ENCODE data around the gene BCO2. TPM values are rescaled to one million over a fixed set of nuclear protein-coding genes. Genes with fewer than 3 reads are reported as not detected.
A peak's percentile ranks its signal among the peaks of the same experiment; 100 is the strongest.

Gene BCO2
- total RNA-seq, 1 donor = 0.72 TPM

DNA sequence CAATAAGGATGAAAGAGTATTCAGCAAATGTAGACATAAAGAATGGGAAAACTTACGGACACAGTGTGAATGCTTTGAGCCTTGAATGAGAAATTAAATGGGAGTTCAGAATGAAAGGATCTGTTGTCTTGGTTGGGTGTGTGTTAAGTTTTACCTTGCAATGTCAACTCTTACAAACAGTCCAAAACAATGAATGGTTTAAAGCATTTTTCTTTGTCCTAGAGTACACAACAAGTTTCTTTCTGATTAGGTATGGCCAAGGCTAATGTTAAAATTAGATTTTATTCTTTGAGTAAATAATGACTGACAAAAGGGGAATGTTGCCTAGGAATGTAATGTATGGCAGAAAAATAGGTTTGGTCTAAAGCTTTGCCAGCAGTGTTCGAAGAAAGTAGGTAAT is 53.4 kb downstream of the BCO2 start:
- no peak overlapping the region for H2AFZ ChIP-seq (ENCODE audit: low read length)
- no peaks in the 10 kb centered on the region for H3K27me3 ChIP-seq (ENCODE audit: insufficient read depth, low read length)
- H3K79me2 ChIP-seq (ENCODE audit: insufficient read depth, low read length) = peaks cover 47% of the 10 kb centered on the region
- DNase-seq (ENCODE audit: insufficient read length, low spot score, missing footprints) = no peak
- peaks cover 25% of the 10 kb centered on the region for H3K4me1 ChIP-seq (ENCODE audit: insufficient read depth, low read length)
- no peaks in the 10 kb centered on the region for H3K9me3 ChIP-seq (ENCODE audit: low read depth, low read length)
- H4K20me1 ChIP-seq (ENCODE audit: insufficient read depth, low read length) = no peaks in the 10 kb centered on the region
- TF ChIP-seq, protein P1, sequence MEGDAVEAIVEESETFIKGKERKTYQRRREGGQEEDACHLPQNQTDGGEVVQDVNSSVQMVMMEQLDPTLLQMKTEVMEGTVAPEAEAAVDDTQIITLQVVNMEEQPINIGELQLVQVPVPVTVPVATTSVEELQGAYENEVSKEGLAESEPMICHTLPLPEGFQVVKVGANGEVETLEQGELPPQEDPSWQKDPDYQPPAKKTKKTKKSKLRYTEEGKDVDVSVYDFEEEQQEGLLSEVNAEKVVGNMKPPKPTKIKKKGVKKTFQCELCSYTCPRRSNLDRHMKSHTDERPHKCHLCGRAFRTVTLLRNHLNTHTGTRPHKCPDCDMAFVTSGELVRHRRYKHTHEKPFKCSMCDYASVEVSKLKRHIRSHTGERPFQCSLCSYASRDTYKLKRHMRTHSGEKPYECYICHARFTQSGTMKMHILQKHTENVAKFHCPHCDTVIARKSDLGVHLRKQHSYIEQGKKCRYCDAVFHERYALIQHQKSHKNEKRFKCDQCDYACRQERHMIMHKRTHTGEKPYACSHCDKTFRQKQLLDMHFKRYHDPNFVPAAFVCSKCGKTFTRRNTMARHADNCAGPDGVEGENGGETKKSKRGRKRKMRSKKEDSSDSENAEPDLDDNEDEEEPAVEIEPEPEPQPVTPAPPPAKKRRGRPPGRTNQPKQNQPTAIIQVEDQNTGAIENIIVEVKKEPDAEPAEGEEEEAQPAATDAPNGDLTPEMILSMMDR (IDR thresholded peaks at IDR 0.05; ENCODE audit: extremely low read depth, low read depth, low read length) = no peak
- H3K36me3 ChIP-seq (ENCODE audit: insufficient read depth, low read length) = peaks cover 37% of the 10 kb centered on the region
- no peak overlapping the region for H3K4me2 ChIP-seq (ENCODE audit: insufficient read depth, low read length)
- H3K4me3 ChIP-seq (ENCODE audit: insufficient read depth, low read length) = no peak overlapping the region
- peak overlapping the region; percentile 13 for H3K27ac ChIP-seq (ENCODE audit: low read depth, low read length)

DNA sequence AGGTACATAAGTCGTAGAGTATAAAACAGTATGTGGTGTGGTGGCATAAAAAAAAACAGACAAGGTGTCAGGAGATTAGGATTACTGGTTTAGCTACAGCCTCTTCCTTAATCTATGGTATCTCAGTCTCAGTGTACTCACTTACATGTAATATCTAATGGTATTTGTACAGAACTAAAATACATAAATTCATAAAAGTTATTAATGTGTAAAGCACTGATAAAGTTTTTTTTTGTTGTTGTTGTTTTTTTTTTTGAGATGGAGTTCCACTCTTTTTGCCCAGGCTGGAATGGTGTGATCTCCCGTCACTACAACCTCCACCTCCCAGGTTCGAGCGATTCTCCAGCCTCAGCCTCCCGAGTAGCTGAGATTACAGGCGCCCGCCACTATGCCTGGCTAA is 53.8 kb downstream of the BCO2 start:
- Histone ChIP-seq H3K27ac (ENCODE audit: low read depth, low read length) (peak overlapping the region; percentile 13), H3K4me2 (ENCODE audit: insufficient read depth, low read length) (no peak overlapping the region), H3K9me3 (ENCODE audit: low read depth, low read length) (no peaks in the 10 kb centered on the region), H3K4me1 (ENCODE audit: insufficient read depth, low read length) (peaks cover 25% of the 10 kb centered on the region), H3K79me2 (ENCODE audit: insufficient read depth, low read length) (peaks cover 47% of the 10 kb centered on the region), H3K4me3 (ENCODE audit: insufficient read depth, low read length) (no peak overlapping the region), H4K20me1 (ENCODE audit: insufficient read depth, low read length) (no peaks in the 10 kb centered on the region), H3K27me3 (ENCODE audit: insufficient read depth, low read length) (no peaks in the 10 kb centered on the region), H2AFZ (ENCODE audit: low read length) (no peak overlapping the region), H3K36me3 (ENCODE audit: insufficient read depth, low read length) (peaks cover 37% of the 10 kb centered on the region)
- TF ChIP-seq, protein P1 (IDR thresholded peaks at IDR 0.05; ENCODE audit: extremely low read depth, low read depth, low read length) = no peak
- no peak for DNase-seq (ENCODE audit: insufficient read length, low spot score, missing footprints)

DNA sequence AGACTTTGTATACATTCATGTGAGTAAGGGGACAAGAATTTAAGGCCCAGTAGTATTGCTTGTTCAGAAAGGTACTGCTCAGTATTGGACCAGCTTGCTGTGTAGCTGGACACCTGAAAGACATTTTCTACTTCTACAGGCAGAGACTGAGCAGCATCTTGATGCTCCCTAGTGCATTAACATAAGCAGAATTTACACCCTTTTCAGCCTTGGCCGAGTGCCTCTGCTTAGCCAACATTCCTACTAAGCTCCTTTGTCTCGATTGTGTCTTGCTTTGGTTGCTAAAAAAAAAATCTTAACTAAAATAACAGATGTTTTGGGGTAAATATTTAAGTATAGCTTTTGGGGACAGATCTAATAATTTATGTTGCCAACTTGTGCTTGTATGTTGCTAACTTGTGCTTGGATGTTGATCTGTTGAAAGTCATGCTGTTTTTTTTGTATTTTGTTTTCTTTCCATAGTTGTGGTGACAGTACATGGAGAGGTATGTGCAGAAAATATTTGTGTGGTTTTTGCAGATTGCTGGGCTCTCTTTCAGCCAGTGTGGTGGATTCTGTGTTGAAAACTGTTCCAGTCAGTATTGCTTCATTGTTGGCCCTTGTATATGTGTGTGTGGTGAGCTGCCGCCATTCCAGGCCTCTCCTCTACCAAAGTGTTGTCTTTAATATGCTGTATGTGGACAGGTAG is 54.6 kb downstream of the BCO2 start:
- Histone ChIP-seq H3K4me2 (ENCODE audit: insufficient read depth, low read length) (peak overlapping the region; percentile 21), H3K4me3 (ENCODE audit: insufficient read depth, low read length) (no peak overlapping the region), H4K20me1 (ENCODE audit: insufficient read depth, low read length) (no peaks in the 10 kb centered on the region), H3K27ac (ENCODE audit: low read depth, low read length) (peak overlapping the region; percentile 41), H3K9me3 (ENCODE audit: low read depth, low read length) (no peaks in the 10 kb centered on the region), H3K79me2 (ENCODE audit: insufficient read depth, low read length) (peaks cover 47% of the 10 kb centered on the region), H3K36me3 (ENCODE audit: insufficient read depth, low read length) (peaks cover 40% of the 10 kb centered on the region), H2AFZ (ENCODE audit: low read length) (no peak overlapping the region), H3K27me3 (ENCODE audit: insufficient read depth, low read length) (no peaks in the 10 kb centered on the region), H3K4me1 (ENCODE audit: insufficient read depth, low read length) (peaks cover 25% of the 10 kb centered on the region)
- TF ChIP-seq, protein P1 (IDR thresholded peaks at IDR 0.05; ENCODE audit: extremely low read depth, low read depth, low read length) = no peak
- no peak for DNase-seq (ENCODE audit: insufficient read length, low spot score, missing footprints)

DNA sequence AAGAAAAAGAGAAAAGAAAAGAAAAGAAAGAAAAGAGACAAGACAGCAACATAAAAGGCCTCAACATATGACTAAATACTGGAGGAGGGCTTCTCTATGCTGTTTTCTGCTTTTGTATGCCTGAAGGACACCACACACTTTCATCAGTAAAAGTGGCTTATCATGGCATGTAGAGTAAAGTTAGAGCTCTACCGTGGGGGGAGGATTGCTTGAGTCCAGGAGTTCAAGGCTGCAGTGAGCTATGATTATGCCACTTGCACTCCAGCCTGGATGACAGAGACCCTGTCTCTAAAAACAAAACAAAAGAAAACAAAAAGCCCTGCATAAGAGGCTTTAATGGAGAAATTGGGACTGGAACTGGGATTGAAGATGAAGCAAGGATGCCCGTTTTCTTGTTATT is 56.6 kb downstream of the BCO2 start:
- Histone ChIP-seq H3K36me3 (ENCODE audit: insufficient read depth, low read length) (peaks cover 55% of the 10 kb centered on the region), H3K9me3 (ENCODE audit: low read depth, low read length) (no peaks in the 10 kb centered on the region), H3K79me2 (ENCODE audit: insufficient read depth, low read length) (peaks cover 39% of the 10 kb centered on the region), H3K4me3 (ENCODE audit: insufficient read depth, low read length) (no peak overlapping the region), H3K27ac (ENCODE audit: low read depth, low read length) (no peak overlapping the region), H3K4me2 (ENCODE audit: insufficient read depth, low read length) (no peak overlapping the region), H3K4me1 (ENCODE audit: insufficient read depth, low read length) (peaks cover 24% of the 10 kb centered on the region), H2AFZ (ENCODE audit: low read length) (no peak overlapping the region), H3K27me3 (ENCODE audit: insufficient read depth, low read length) (no peaks in the 10 kb centered on the region), H4K20me1 (ENCODE audit: insufficient read depth, low read length) (no peaks in the 10 kb centered on the region)
- TF ChIP-seq, protein P1 (IDR thresholded peaks at IDR 0.05; ENCODE audit: extremely low read depth, low read depth, low read length) = no peak
- DNase-seq (ENCODE audit: insufficient read length, low spot score, missing footprints) = no peak
